Dendritic cell treated with granulocyte-macrophage colony-stimulating factor and Interleukin-4, amounts not matched to agents 40 ng/mL and 50 ng/mL, for 4 days (primary cell): ENCODE data around the gene MYH13.

Source experiments
- H3K27ac Mint-ChIP-seq: one replicate; pipeline ENCODE4 v1.8.0; 2022; ENCODE audit warnings: mild to moderate bottlenecking, mixed read lengths
- H3K27me3 Mint-ChIP-seq: one replicate; pipeline ENCODE4 v1.8.0; 2022; ENCODE audit warnings: mild to moderate bottlenecking, mixed read lengths
- H3K36me3 Mint-ChIP-seq: one replicate; pipeline ENCODE4 v1.8.0; 2022; ENCODE audit warnings: low read depth, mixed read lengths
- H3K4me1 Mint-ChIP-seq: one replicate; pipeline ENCODE4 v1.8.0; 2022; ENCODE audit warnings: low read depth, mixed read lengths
- H3K4me3 Mint-ChIP-seq: one replicate; pipeline ENCODE4 v1.8.0; 2022; ENCODE audit warnings: mild to moderate bottlenecking, moderate library complexity, mixed read lengths
- H3K9me3 Mint-ChIP-seq: one replicate; pipeline ENCODE4 v1.8.0; 2022; ENCODE audit warnings: mixed read lengths
- intact Hi-C: fragments of 100-400 bp; cut with micrococcal nuclease; formaldehyde crosslinking; loops from one replicate; pipeline ENCODE4 v1.15.0; 2022

MYH13 gene

DNA sequence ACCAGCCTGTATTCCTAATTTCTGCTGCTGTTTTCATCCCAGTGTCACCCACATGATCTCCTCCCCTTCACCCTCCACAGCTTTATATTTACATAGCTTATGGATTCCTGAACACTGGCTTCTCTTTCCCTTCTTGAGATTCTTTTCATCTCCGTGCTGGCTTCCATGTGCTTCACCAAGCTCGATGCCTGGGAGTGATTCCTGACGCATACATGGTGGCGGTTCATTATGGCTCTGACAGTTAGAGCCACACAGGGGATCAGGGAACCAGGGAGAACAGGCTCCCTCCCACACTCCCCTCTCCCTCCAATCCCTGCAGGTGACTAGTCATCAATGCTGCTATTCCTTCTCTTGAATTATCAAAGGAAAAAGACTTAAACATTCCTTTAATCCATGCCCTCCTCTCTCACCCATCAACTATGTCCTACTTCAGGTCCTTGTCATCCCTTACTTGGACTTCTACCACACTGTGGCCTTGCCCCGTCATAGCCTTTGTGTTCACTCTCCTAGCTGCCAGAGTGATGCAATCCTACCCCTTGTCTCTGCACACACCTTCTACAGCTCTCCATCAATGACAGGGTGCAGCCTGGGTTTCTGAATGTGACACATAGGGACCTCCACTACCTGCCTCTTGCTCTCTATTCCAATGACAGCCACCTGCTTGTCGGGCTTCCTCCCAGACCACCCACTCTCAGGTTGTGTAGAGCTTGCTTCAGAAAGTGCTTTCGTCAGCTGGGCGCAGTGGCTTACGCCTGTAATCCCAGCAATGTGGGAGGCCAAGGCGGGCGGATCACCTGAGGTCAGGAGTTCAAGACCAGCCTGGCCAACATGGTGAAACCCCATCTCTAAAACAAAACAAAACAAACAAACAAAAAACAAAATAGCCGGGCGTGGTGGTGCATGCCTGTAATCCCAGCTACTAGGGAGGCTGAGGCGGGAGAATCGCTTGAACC, 43.6 kb downstream of the MYH13 start:
- intact Hi-C loops, result loop anchor here (5.0 kb wide), 1 partner anchor 288 kb away; no protein-coding TSS in a partner anchor
- H3K4me3 Mint-ChIP-seq, result no peak overlapping the region
- H3K36me3 Mint-ChIP-seq, result no peaks in the 10 kb centered on the region
- no peaks in the 10 kb centered on the region for H3K4me1 Mint-ChIP-seq
- no peaks in the 10 kb centered on the region for H3K9me3 Mint-ChIP-seq
- H3K27ac Mint-ChIP-seq, result no peak overlapping the region
- H3K27me3 Mint-ChIP-seq, result peaks cover 17% of the 10 kb centered on the region

- Mint-ChIP-seq H3K27ac (no peak overlapping the region), H3K9me3 (no peaks in the 10 kb centered on the region), H3K4me1 (no peaks in the 10 kb centered on the region), H3K4me3 (no peak overlapping the region), H3K36me3 (no peaks in the 10 kb centered on the region), H3K27me3 (peaks cover 17% of the 10 kb centered on the region)
- intact Hi-C loops, result loop anchor here (5.0 kb wide), 1 partner anchor 289 kb away; no protein-coding TSS in a partner anchor
Measured at GRCh38 chr17:10328206-10328605, 44.6 kb downstream of the MYH13 start.

DNA sequence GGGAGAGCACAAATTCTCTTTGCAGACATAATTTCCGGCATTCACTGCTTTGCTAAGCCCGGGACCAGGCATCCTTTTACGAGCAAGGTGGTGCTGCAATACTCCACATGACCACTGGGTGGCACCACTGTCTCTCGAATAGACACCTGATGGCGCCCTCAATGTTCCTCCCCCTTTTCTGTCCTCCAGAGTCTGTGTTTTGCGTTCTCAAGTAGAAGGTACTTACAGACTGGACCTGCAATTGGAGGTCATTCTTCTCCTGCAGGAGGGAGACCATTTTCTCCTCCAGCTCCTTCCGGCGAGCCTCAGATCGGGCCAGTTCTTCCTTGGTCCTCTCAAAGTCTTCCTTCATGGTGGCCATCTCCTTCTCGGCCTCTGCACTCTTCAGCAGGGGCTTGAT, 45.2 kb downstream of the MYH13 start:
- no peak overlapping the region for H3K4me3 Mint-ChIP-seq
- intact Hi-C loops, result loop anchor here (5.0 kb wide), 1 partner anchor 290 kb away; no protein-coding TSS in a partner anchor
- peaks cover 17% of the 10 kb centered on the region for H3K27me3 Mint-ChIP-seq
- H3K36me3 Mint-ChIP-seq, result no peaks in the 10 kb centered on the region
- no peak overlapping the region for H3K27ac Mint-ChIP-seq
- no peaks in the 10 kb centered on the region for H3K4me1 Mint-ChIP-seq
- H3K9me3 Mint-ChIP-seq, result no peaks in the 10 kb centered on the region

DNA sequence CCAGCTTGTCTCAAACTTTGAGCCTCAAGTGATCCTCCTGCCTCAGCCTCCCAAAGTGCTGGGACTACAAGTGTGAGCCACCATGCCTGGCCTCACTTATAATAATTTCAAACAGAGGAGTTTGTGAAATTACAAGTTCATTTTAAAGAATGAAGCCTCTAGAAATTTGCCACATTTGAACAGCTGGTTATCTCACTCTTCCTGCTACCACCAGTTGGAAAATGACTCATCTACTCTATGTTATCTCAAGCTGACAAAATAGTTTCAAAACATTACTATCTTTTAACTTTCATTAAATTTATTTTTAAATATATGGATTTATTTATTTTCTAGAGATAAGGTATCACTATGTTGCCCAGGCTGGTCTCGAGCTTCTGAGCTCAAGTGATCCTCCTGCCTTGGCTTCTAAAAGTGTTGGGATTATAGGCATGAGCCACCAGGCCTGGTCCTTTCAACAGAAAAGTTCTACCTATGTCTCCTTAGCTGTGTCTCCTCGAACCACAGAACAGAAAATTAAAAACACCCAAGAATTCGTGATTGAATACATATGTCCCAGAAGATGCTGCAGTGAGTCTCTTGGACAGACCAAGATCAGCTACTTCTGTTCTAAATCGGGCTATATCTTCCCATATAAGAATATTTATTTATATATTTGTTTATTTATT, 47.6 kb downstream of the MYH13 start:
- Mint-ChIP-seq H3K4me3 (no peak overlapping the region), H3K9me3 (no peaks in the 10 kb centered on the region)

GRCh38 chr17:10323812-10324610, 48.8 kb downstream of the MYH13 start:
- Mint-ChIP-seq H3K27ac (no peak overlapping the region), H3K4me1 (peaks cover under 1% of the 10 kb centered on the region), H3K27me3 (peaks cover 18% of the 10 kb centered on the region), H3K4me3 (no peak overlapping the region), H3K36me3 (no peaks in the 10 kb centered on the region), H3K9me3 (no peaks in the 10 kb centered on the region)
- intact Hi-C loops, result no loop called here

More for the DNA sequence above, 47.6 kb downstream of the MYH13 start:
- H3K27ac Mint-ChIP-seq, result no peak overlapping the region
- no peaks in the 10 kb centered on the region for H3K4me1 Mint-ChIP-seq
- intact Hi-C loops, result loop anchor here (5.0 kb wide), 1 partner anchor 292 kb away; no protein-coding TSS in a partner anchor
- no peaks in the 10 kb centered on the region for H3K36me3 Mint-ChIP-seq
- H3K27me3 Mint-ChIP-seq, result peaks cover 20% of the 10 kb centered on the region

DNA sequence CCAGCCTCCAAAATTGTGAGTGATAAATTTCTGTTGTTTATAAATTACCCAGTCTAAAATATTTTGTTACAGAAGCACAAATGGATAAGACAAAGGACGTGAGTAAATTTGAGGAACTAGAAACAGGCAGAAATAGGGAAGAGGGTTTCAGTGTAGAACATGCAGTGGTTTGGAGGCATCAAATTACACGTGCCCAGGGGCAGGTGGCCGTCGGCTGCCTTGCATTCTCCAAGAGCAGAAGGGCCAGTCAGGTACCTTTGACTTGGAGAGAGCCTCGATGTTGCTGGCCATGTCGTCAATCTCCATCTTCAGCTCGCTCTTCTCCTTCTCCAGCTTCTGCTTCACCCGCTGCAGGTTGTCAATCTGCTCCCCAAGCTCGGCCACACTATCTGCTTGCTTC, 54.3 kb downstream of the MYH13 start:
- Mint-ChIP-seq H3K4me1 (peaks cover 18% of the 10 kb centered on the region), H3K4me3 (no peak overlapping the region), H3K27ac (no peak overlapping the region), H3K27me3 (peaks cover 28% of the 10 kb centered on the region), H3K36me3 (no peaks in the 10 kb centered on the region), H3K9me3 (no peaks in the 10 kb centered on the region)
- intact Hi-C loops, result no loop called here

DNA sequence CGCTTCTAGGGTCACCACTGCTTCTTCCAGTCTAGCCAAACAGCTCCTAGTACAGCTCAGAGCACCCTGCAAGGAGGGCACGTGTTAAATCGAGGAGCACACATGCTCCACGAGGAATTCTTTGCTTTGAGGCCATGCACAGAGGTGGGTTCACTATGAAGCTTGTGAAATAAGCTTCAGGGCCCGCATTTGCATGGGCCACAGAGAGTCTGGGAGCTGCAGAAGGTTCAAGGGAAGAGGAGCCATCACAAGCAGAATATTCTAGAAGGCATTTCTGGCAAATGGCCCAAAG, 55.3 kb downstream of the MYH13 start:
- H3K4me1 Mint-ChIP-seq, result peaks cover 18% of the 10 kb centered on the region
- H3K36me3 Mint-ChIP-seq, result no peaks in the 10 kb centered on the region

GRCh38 chr17:10316801-10317542, 55.8 kb downstream of the MYH13 start:
- Mint-ChIP-seq H3K4me1 (peaks cover 18% of the 10 kb centered on the region), H3K4me3 (no peak overlapping the region), H3K27ac (no peak overlapping the region), H3K27me3 (peaks cover 28% of the 10 kb centered on the region), H3K36me3 (no peaks in the 10 kb centered on the region), H3K9me3 (no peaks in the 10 kb centered on the region)
- intact Hi-C loops, result no loop called here

More for the DNA sequence above, 55.3 kb downstream of the MYH13 start:
- H3K27me3 Mint-ChIP-seq, result peaks cover 29% of the 10 kb centered on the region
- no peak overlapping the region for H3K4me3 Mint-ChIP-seq
- intact Hi-C loops, result no loop called here
- H3K27ac Mint-ChIP-seq, result no peak overlapping the region
- no peaks in the 10 kb centered on the region for H3K9me3 Mint-ChIP-seq

DNA sequence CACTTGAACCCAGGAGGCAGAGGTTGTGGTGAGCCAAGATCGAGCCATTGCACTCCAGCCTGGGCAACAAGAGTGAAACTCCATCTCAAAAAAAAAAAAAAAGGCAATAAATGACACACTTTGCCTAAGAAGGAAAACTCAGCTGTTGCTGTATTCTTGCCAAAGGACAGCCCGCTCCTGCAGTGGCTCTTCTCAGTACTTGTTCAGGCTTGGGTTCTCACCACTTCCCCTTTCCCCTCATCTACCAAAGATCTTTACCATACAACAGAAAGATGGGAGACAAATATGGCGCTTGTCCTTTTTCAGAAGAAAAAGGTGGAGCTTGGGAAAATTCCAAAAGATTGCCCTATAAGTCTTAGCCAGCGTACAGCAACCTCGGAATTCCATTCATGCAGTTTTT, 58.5 kb downstream of the MYH13 start:
- Mint-ChIP-seq H3K4me1 (peaks cover 18% of the 10 kb centered on the region), H3K4me3 (no peak overlapping the region), H3K27me3 (peaks cover 26% of the 10 kb centered on the region), H3K9me3 (no peaks in the 10 kb centered on the region), H3K36me3 (no peaks in the 10 kb centered on the region), H3K27ac (no peak overlapping the region)
- intact Hi-C loops, result no loop called here

DNA sequence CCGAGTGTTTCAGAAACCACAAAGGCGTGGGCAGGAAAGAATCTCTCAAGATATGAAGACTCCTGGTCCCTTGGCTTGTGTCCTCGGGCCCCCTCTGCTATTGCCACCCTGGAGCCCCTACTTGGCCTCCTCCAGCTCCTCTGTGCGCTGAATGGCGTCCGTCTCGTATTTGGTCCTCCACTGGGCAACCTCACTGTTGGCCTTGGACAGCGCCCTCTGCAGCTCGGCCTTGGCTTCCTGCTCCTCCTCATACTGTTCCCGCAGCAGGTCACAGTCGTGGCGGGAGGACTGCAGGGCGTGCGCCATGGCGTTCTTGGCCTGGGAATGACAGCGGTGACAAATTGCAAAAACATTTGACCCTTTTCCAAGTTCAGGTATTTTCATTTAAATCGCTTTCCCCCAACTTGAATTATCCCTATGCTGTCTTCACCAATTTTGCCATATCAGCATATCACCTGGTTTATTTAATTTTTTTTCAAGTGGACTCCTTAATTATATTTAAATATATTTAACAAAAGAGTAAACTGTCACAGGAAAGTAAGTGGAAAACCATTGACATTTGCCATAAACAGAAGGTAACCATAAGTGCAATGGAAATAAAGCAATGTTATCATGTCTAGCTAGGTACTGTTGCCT, 59.7 kb downstream of the MYH13 start:
- peaks cover 20% of the 10 kb centered on the region for H3K27me3 Mint-ChIP-seq
- peaks cover 9% of the 10 kb centered on the region for H3K4me1 Mint-ChIP-seq
- H3K36me3 Mint-ChIP-seq, result no peaks in the 10 kb centered on the region
- H3K27ac Mint-ChIP-seq, result no peak overlapping the region
- no peaks in the 10 kb centered on the region for H3K9me3 Mint-ChIP-seq
- intact Hi-C loops, result no loop called here
- no peak overlapping the region for H3K4me3 Mint-ChIP-seq

GRCh38 chr17:10311131-10311530, 61.7 kb downstream of the MYH13 start:
- no peaks in the 10 kb centered on the region for H3K36me3 Mint-ChIP-seq
- no peak overlapping the region for H3K27ac Mint-ChIP-seq
- H3K4me3 Mint-ChIP-seq, result no peak overlapping the region
- no peaks in the 10 kb centered on the region for H3K9me3 Mint-ChIP-seq
- H3K4me1 Mint-ChIP-seq, result no peaks in the 10 kb centered on the region
- intact Hi-C loops, result no loop called here
- H3K27me3 Mint-ChIP-seq, result peaks cover 20% of the 10 kb centered on the region

- H3K36me3 Mint-ChIP-seq, result no peaks in the 10 kb centered on the region
- no peak overlapping the region for H3K27ac Mint-ChIP-seq
- H3K4me1 Mint-ChIP-seq, result no peaks in the 10 kb centered on the region
- peaks cover 15% of the 10 kb centered on the region for H3K27me3 Mint-ChIP-seq
- H3K4me3 Mint-ChIP-seq, result no peak overlapping the region
- H3K9me3 Mint-ChIP-seq, result no peaks in the 10 kb centered on the region
- intact Hi-C loops, result no loop called here
Measured at GRCh38 chr17:10309003-10309974, 63.5 kb downstream of the MYH13 start.
